GM21825 (cell line): Measurements from ENCODE around the gene IL34.

ENCODE experiments used
- ATAC-seq: cut with Tn5 transposase; IDR thresholded peaks from one replicate; pipeline ENCODE4 v1.9.1; 2021; ENCODE audit warnings: mild to moderate bottlenecking, moderate library complexity; ENCODE audit not compliant: unreplicated experiment

IL34 gene

GRCh38 chr16:70676675-70677498 is 30.5 kb downstream of the IL34 start:
- ATAC-seq: no peak

DNA sequence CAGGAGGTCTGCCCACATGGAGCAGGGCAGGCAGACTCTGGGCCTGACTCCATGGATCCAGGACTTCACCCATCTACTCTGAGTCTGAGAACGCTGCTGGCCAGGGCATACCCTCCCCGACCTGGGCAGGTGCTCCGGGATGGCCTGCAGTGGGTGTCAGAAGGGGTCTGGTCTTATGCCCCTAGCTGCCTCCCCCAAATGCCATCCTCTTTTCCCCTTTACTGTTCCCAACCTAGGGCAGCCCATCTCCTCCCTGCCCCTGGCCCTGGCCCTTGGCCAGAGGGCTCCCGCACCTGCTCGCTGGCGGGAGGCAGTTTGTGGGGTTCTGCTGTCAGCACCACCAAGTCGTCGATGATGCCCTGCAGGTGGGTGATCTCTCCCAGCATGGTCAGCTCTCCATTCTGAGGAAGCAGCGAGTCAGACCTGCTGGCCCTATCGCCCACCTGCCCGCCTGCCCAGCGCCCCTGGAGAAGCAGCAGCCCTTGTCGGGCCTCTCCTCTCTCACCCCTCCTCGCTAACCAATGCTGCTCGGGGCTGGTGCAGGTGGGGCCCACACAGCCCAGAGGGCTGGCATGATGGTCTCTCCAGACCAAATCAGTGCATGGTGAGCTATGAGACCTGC is 31.3 kb downstream of the IL34 start:
- ATAC-seq: no peak

DNA sequence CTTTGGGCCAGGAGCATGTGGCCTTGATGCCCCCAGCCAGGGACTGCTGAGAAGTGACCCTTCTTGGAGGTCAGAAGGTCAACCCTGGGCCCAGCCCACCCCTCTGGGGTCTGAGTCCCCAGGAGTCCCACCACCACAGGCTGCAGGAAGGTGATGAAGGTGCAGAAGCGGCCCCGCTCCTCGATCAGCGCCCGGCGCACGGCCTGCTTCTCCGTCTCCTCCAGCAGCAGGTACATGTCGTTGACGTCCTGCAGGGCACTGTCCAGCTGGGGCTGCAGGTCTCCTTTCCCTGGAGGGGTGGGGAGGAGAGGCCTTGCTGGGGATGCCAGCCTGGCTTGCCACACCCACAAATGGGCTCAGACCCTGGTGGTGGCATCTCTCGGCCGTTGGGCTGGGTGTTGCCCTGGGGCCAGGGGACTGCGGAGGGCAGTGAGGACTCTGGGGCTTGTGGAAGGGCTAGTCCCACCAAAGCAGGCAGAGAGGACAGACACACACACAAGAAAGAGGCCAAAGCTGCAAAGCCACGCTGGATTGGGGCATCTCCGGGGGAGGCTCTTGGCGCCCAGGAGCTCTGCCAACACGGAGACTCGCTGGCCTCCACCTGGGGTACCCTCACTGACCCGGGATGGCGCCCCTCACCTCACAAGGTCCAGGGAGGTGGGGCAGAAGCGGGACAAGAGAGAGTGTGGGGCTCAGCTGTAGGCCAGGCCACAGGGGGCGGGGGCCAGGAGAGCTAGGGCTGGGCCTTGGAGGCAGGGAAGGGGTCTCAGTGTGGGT is 31.9 kb downstream of the IL34 start:
- no peak for ATAC-seq

GRCh38 chr16:70678898-70679670 is 32.7 kb downstream of the IL34 start:
- no peak for ATAC-seq

- ATAC-seq: no peak
Observed at GRCh38 chr16:70679671-70680494, 33.5 kb downstream of the IL34 start.

GRCh38 chr16:70680495-70681381 is 34.4 kb downstream of the IL34 start:
- no peak for ATAC-seq

DNA sequence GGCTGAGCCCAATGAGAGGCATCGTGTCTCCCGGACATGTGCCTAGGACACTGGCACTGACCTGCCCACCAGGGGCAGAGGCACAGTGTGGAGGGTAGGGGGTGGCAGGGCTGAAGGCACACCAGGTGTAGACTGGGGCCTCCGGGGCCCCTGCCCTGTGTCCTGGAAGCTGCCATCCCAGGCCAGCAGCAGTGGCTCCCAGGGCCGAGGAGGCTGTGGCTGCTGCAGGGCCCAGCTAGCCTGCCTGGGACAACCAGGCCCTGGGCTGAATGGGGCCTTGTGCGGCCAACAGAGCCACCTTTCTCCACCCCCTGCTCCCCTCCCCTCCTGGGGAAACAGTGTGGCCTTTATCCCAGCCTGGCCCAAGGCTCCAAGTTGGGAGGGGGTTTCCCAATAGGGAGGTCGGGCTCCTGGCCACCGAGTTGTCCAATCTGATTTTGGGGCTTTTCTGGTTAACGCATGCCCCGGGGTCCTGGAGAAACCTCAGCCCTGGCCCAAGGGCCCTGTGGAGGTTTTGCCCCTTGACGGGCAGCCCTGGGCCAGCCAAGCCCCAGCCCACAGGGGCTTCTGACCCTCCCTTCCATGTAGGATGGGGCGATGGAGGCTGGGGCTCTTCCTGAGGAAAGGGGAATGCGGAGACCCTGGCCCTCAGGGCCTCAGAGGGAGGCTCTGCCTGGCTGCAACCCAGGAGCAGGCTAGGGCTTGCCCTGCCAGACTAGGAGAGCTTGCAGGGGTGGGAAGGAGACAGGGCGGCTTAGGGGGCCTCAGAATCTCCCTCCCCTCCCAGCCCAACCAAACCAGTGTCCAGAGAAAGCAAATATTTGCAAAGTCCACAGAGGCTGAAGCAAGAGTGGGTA is 35.3 kb downstream of the IL34 start:
- ATAC-seq: no peak

- ATAC-seq: no peak
Observed at GRCh38 chr16:70682239-70683145, 36.1 kb downstream of the IL34 start.

DNA sequence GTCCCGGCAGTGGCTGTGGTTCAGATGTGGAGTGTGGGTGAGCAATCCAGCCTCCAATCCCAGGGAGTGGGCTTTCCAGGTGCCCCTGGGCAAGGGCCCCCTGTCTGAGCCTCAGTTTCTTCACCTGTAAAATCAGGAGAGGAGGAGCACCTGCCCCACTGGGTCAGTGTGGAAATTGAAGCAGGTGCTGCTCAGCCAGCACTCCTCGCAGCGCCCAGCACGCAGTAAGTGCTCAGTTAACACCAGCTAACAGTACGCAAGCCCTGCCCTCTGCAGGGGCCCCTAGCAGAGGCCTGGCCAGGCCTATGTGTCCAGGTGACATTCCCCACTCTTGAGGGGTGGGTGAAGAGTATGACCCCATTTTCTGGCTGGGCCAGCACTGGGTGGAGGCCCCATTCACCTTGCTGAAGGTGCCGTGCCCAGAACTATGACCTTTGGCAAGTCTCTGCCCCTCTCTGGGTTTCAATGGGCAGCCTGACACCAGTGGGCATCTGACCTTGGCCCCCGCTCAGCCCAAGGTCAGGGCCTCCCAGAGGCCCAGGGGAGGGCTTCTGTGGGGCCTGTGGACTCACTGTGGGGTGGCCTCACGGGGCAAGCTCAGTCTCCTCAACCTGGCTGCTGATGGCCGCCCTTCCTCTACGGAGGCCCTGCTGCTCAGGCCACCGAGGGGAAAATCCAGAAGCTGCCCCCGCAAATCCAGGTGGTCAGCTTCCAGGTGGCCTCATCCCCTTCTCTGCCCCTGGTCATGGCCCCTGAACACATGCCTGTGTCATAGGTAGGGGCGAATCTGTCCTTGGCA is 37.0 kb downstream of the IL34 start:
- ATAC-seq: no peak

GRCh38 chr16:70684146-70685060 is 38.0 kb downstream of the IL34 start:
- ATAC-seq: no peak

GRCh38 chr16:70685061-70685937 is 38.9 kb downstream of the IL34 start:
- ATAC-seq: no peak

DNA sequence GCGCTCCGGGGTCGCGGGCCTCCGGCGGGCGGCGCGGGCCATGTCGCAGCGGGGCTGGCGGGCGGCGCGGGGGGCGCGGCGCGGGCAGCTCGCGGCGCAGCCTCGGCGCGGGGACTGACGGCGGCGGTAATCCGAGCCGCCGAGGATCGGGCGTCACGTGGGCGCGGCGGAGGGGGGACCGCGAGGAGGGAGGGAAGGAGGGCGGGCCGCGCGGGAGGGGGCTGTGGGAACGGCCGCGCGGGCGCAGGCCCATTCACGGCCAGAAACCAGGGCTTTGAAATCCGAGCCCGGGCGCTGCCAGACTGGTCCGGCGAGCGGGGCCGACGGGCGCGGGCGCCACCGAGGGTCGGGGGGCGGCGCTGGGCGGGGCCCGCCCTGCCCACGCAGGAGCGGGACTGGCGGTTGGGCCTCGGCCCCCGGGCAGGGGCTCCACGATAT is 39.6 kb downstream of the IL34 start, which contains the start of gene MTSS2:
Gene MTSS2 (minus strand): TSS at position 116 of the 438 bp plus-strand sequence. CDS start 262 bp downstream, outside the sequence.
- ATAC-seq: no peak

GRCh38 chr16:70686376-70687101 is 40.2 kb downstream of the IL34 start:
- no peak for ATAC-seq
